Cardiac atrium fibroblast (primary cell): ENCODE data around the gene TMEM61. TPM values are rescaled to one million over a fixed set of nuclear protein-coding genes. Genes with fewer than 3 reads are reported as not detected.

ENCODE experiments used
- total RNA-seq: library from RNA; depleted of rRNA; stranded (reverse); fragments of >200 nt; gene quantifications from 2 replicates; pipeline ENCODE4 v1.2.3, GENCODE V29; 2015

The TMEM61 gene
- not detected in 2 replicates for total RNA-seq

GRCh38 chr1:54980528-54981241 lies at the start of gene TMEM61:
Gene TMEM61 (plus strand): TSS chr1:54980628. CDS start chr1:54981066, 438 bp downstream.

GRCh38 chr1:54998677-54999076 lies 18.2 kb downstream of the TMEM61 start, which contains the start of gene BSND:
Gene BSND (plus strand): TSS chr1:54998933. CDS start chr1:54999187, 254 bp downstream.

GRCh38 chr1:55039342-55040082 lies 59.1 kb downstream of the TMEM61 start, which contains the start of gene PCSK9:
Gene PCSK9 (plus strand): TSS chr1:55039548. CDS start chr1:55039838, 290 bp downstream.

Other genes with a start within 250 kb of the TMEM61 start
- 5.8 and 7.4 TPM in 2 replicates for gene PARS2, start 216.1 kb upstream of the TMEM61 start, total RNA-seq
- gene TTC22, start 179.3 kb upstream of the TMEM61 start, total RNA-seq = not detected in 2 replicates
- gene DHCR24, start 93.4 kb upstream of the TMEM61 start, total RNA-seq = 67.5 and 136 TPM in 2 replicates
- gene BSND, start 18.3 kb downstream of the TMEM61 start, total RNA-seq = not detected in 2 replicates
- 1.3 and 7.5 TPM in 2 replicates for gene PCSK9, start 58.9 kb downstream of the TMEM61 start, total RNA-seq
- 13.4 and 17.5 TPM in 2 replicates for gene USP24, start 234.7 kb downstream of the TMEM61 start, total RNA-seq